DMS53 treated with DMSO at 0.1 percent for 48 hours (cell line): Measurements from ENCODE around the gene TEX51.

Experiments used
- DNase-seq: peaks from one replicate; lab custom pipeline; 2025; ENCODE audit not compliant: unreplicated experiment; lab: John Stamatoyannopoulos, UW

TEX51 gene

DNA sequence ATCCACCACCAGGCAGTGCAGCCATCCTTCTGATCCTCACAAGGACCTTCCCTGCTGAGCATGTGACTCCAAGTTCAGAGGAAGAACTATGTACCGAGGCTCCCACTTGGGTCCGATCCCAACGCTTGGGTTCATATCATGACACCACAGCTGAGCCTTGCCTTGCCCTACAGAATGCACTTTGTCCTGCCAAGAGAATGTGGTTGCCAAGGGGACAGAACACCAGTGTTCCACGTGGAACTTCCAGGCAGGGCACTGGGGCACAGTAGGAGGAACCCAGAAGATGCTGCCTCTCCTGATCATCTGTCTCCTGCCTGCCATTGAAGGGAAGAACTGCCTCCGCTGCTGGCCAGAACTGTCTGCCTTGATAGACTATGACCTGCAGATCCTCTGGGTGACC, at the start of gene TEX51:
TEX51 (plus strand) TSS at position 255 of the 400 bp plus-strand sequence; CDS start at position 284, 29 bp downstream.
- DNase-seq, result no peak

DNA sequence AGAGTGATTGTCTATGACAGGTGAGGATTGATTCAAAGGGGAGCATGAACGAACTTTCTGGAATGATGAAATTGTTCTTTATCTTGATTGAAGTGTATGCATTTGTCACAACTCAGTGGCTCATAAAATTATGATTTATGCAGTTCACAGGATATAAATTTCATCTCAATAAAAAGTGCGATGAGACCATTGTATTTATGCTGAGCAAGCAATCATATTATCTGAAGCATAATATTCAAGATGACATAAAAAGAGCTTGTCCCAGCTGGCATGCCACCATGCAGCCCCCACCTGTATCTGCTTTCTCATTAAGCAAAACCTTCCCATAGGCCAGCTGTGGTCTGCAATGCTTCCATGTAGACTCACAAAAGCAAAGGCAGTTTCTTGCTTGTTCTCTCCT, 49.6 kb upstream of the TEX51 start:
- no peak for DNase-seq

GRCh38 chr2:126849486-126849885, 49.2 kb upstream of the TEX51 start:
- DNase-seq, result no peak

DNA sequence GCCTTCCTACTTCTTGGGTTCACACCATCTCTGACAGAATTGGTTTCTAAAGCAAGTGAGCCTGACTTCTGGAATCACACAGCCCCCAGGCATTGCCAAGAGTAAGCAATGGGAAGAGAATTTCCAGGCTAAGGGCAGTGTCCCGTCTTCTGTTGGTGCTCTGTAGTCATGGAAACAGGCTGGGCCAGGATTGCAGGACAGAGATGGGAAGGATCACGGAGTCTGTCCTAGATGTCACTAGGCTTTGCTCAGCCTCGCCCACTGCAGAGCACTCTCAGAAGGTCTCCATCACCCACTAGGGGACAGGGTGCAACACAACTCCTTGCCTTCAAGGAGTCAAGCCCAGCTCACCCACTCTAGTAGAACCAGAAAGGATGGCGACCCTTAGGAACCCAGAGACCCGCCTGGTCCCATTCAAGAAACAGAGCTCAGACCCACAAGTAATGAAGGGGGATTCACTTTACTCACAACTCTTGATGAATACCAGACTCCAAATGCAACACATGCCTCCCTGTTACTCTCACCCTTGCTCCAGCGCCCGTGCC, 48.6 kb upstream of the TEX51 start:
- DNase-seq, result no peak

DNA sequence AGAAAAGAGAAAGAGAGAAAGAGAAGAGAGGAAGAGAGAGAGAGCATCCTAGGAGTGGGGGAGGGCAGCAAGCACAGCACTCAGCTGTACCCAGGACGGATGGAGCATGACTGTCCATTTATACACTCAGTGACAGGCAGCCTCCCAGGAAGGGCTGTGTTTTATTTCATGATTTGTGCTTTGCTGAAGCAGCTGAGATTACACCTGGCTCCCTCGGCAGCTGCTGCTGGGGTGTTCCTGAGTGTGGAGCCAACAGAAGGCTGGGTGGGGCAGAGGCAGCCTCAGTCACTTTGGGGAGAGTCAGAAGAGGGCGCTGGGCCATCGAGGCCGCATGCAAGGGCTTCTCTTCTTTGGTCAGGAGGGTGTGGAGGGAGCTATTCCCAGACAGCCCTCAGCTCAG, 47.8 kb upstream of the TEX51 start:
- DNase-seq, result no peak

DNA sequence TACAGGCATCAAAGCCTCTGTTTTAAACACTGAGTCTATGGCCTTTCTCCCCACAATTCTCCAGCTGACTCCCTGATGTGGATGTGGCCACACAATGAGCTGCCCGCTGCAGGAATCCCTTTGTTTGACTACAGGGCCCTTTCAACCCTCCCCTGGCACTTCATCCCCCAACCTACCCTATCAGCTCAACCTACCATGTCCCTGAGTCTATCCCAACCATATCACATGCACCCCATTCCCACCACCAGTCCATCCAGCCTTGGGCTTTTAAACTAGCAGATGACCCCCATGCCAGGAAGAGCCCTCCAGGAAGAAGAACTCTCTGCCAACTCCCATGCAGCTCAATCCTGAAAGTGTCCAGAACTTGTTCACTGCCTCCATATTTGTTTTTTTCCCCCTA, 46.9 kb upstream of the TEX51 start:
- DNase-seq, result no peak

DNA sequence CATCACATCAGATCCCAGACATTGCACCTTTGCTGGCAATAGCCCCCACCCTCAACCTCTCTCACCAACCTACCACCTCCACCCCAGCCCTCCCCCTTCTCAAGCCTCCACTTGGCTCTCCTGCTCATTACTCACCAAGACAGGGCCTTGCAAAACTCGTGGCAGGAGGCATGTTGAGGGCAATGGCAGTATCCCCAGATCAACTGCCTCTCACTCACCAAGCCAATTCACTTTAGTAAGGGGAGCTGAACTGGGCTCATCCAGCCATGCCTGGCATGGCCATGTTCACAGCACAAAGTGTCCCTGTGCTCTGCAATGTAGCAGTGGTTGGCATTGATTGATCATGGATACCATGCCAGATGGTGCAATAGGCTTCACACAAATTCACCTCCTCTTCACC, 46.3 kb upstream of the TEX51 start:
- DNase-seq, result no peak

DNA sequence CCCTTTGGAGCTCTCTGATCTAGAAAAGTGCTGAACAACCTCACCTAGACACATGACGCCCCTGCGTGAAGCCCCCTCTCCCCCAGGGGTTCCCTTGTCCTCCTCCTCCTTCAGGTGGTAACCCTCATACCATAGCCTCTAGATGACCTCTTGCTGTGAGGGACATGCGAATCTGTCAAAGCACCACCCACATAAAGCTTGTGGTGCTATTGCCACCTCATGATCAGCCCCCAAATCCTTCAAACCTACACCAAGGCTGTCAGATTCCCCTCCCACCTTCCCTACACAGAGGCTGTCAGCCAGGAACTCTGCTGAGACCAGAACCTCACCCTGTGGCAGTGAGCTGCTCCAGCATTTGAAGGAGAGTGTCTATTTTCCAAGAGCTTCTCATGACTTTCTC, 43.1 kb upstream of the TEX51 start:
- no peak for DNase-seq

- DNase-seq, result no peak
Measured at GRCh38 chr2:126856403-126856802, 42.3 kb upstream of the TEX51 start.

DNA sequence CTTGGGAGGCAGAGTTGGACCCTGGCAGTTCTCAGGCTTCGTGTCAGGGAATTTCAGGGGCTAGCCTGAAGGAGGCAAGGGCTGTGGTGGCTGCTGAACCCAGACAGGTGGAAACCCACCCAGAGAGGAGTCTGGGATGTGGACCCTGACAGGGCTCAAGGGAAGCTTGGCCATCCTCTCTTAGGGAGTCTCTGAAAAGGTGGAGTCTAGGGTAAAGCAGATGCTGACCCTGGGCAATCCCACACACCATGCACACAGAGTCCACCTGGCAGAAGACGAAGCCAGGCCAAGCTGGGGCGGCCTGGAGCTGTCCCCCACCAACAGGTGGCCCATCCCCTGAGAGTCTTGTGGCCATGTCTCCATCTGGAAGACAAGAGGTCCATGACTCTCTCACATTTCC, 41.2 kb upstream of the TEX51 start:
- DNase-seq, result no peak

GRCh38 chr2:126858013-126858412, 40.7 kb upstream of the TEX51 start:
- DNase-seq, result no peak

GRCh38 chr2:126858436-126858835, 40.3 kb upstream of the TEX51 start:
- no peak for DNase-seq

- DNase-seq, result no peak
Measured at GRCh38 chr2:126858991-126859390, 39.7 kb upstream of the TEX51 start.

DNA sequence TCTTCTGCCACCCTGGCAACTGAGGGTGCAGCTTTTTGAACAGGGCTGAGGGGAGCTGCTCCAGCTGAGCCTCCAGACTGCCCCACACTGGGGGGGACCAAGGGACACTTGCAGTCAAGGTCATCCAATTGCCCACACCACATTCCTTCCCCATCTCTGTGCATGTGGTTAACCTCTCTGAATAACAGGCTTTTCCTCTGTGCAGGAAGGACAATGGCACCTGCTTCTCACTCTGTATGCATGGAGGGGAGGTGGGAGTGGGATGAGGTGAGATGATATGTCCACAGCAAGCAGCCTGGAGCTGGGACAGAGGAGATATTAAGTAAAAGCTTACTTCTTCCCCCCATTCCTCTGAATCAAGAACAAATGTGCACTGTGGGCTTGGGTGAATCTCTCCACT, 39.1 kb upstream of the TEX51 start:
- DNase-seq, result no peak

DNA sequence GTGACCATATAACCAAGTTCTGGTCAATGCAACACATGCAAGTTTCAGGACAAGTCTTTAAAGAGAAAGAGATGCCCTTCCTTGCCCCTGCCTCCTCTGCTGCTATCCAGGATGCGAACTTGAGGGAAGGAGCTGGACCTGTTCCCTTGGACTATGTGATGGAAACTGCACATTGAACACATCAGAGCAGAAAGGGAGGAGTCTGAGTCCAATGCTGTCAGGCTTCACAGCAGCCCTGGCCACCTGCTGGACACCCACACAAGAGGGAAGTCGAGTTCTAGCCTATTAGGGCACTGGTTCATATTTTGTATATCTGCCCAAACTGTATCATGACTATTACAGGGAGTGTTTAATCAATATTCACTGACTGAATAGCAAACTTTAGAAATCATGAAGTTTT, 38.3 kb upstream of the TEX51 start:
- no peak for DNase-seq

DNA sequence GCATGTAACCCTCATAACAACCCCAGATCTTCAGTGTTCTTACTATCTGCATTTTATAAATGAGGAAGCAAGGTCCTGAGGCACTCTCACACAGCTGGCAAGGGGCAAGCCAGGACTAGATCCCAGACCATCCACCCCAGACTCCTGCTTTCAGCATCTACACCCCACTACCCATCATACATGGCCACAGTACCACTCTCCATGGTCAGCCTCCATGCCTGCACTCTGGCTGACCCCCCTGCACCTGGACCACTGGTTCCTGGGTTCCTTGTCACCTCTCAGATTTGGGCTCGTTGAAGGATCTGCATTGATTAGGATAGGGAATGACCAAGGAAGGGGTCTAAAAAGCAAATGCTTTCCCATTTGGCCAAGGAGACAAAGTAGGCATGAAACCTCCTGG, 36.0 kb upstream of the TEX51 start:
- no peak for DNase-seq

DNA sequence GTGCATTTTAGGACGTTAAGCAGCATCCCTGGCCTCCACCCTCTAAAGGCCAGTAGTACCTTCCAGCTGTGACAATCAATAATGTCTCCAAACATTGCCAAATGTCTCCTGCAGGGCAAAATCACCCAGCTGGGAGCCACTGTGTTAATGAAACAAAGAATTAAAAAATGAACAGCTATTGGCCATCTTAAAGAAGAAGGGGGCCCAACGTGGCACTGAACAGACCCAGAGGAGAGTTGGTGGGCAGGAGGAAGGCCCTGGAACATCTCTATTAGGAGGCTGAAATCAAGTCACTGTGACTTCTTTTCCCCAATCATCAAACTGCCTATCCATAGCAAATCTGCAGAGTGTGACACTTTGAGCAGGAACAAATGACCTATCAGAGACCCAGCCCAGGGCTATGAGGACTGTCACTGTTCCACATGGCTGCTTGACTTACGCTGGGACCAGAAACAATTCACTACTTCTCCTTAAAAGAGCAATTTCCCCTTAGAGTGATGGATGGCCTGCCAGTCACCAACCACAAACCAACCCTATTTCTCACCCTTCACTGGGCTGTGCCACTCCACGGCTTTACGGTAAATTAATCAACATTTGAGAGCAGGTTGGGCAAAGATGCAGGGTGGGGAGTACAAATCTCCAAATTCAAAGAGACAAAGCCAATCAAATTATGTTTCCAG, 35.2 kb upstream of the TEX51 start:
- DNase-seq, result no peak

GRCh38 chr2:126864861-126865260, 33.8 kb upstream of the TEX51 start:
- DNase-seq, result no peak

DNA sequence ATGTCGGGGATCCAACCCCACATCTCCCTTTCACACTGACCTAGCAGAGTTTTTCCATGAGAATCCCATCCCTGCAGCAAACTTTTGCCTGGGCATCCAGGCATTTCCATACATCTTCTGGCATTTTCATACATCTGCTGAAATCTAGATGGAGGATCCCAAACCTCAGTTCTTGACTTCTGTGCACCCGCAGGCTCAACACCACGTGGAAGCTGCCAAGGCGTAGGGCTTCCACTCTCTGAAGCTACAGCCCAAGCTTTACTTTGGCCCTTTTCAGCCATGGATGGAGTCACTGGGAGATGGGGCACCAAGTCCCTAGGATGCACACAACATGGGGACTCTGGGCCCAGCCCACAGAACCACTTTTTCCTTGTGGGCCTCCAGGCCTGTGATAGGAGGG, 32.2 kb upstream of the TEX51 start:
- no peak for DNase-seq

DNA sequence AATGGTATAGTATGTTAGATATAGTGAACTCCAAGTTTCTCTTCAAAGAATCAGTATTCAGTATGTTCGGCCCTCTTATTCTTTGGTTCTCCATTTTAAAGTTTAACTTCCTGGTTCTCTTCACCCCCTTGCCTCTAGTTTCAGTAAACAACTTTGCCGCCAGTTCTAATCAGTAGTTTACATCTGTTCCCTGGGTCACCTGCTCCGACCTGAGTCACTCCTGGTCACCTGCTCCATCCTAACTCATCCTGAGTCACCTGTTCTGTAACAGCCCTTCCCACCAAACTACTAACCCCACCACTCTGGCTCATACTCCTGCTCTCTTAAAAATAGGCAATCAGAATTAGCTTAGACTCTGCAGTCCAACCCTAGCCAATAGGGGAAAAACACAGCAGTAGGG, 23.7 kb upstream of the TEX51 start:
- peak; percentile 3 for DNase-seq

GRCh38 chr2:126876631-126877030, 22.1 kb upstream of the TEX51 start:
- no peak for DNase-seq

DNA sequence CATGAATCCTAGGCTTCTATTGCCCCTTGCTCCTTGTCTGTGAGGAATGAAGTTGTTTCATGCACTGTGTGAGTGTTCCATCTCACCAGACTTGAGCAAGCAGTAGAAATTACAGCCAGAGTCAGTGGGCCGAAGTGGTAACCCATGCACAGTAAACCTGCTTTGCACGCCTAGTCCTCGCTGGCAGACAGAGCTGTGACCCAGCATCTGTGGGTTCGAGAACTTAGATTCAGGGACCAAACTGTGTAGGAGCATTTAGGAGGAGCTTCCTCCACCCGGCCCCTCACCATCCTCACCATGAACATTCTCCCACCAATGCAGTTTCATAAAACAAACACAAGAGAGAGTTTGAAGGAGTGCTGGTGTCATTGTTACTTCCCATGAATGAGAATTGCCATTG, 21.6 kb upstream of the TEX51 start:
- no peak for DNase-seq

DNA sequence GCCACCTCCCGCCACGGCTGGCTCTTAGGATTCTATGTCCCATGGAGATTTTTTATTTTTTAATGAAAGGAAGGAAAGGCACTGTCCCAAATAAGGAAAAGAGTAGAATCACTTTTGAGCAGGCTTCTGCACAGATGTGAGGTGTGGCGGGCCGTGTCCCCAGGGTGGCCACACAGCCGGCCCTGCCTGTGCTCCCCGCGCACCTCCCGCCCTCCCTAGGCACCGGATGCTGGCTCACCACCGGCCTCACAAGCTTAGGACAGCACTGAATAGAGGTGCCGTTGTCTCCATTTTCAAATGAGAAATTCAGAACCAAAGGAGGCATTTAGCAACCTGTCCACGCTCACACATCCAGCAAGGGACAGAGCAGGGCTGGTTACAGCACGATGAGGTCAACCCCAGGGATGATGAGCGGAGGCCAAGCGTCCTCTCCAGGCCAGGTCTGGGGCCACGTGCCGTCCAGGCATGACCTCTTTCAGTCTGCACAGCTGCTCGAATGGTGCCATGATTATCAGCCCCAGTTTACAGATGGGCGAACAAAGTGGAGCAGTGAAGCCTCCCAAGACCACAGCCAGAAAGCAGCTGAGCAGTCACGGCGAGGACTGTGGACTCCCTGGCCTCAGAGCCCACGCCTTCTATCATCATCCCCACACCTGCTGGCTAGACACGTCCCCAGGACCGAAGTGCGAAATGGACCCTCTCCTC, 20.7 kb upstream of the TEX51 start:
- DNase-seq, result no peak
